Activated CD4-positive, alpha-beta T cell treated with anti-CD3 and anti-CD28 coated beads for 24 hours (primary cell): Measurements from ENCODE around the gene P2RY2.

Source experiments
- DNase-seq, 2 donors: peaks; one replicate each; pipeline ENCODE4 v3.0.0-alpha.2; 2020; ENCODE audit warnings: low read depth in 2 of 2

P2RY2 gene

GRCh38 chr11:73218106-73218829, at the start of gene P2RY2:
P2RY2 (plus strand) TSS chr11:73218281; CDS start chr11:73234160, 15,879 bp downstream.
- DNase-seq, result peak in 1 of 2 donors; percentile 33

GRCh38 chr11:73168925-73169579, 49.0 kb upstream of the P2RY2 start:
- DNase-seq, result no peak

- DNase-seq, result no peak
Observed at GRCh38 chr11:73170140-73170539, 47.9 kb upstream of the P2RY2 start.

- no peak for DNase-seq
Observed at GRCh38 chr11:73171436-73172161, 46.5 kb upstream of the P2RY2 start.

- no peak for DNase-seq
Observed at GRCh38 chr11:73172992-73173656, 45.0 kb upstream of the P2RY2 start.

GRCh38 chr11:73173755-73174494, 44.2 kb upstream of the P2RY2 start:
- no peak for DNase-seq

GRCh38 chr11:73174495-73174791, 43.6 kb upstream of the P2RY2 start:
- DNase-seq, result no peak

- no peak for DNase-seq
Observed at GRCh38 chr11:73175551-73176144, 42.4 kb upstream of the P2RY2 start.

- no peak for DNase-seq
Observed at GRCh38 chr11:73176145-73176873, 41.8 kb upstream of the P2RY2 start.

GRCh38 chr11:73176874-73177155, 41.3 kb upstream of the P2RY2 start:
- DNase-seq, result no peak

GRCh38 chr11:73177380-73177777, 40.7 kb upstream of the P2RY2 start:
- DNase-seq, result no peak

- peak; percentile 61 to 65 for DNase-seq
Observed at GRCh38 chr11:73177778-73178539, 40.1 kb upstream of the P2RY2 start.

GRCh38 chr11:73178681-73179080, 39.4 kb upstream of the P2RY2 start:
- no peak for DNase-seq

- no peak for DNase-seq
Observed at GRCh38 chr11:73182824-73183321, 35.2 kb upstream of the P2RY2 start.

GRCh38 chr11:73184953-73185671, 33.0 kb upstream of the P2RY2 start:
- peak; percentile 32 to 50 for DNase-seq

- no peak for DNase-seq
Observed at GRCh38 chr11:73185680-73186293, 32.3 kb upstream of the P2RY2 start.

- no peak for DNase-seq
Observed at GRCh38 chr11:73186294-73186850, 31.7 kb upstream of the P2RY2 start.

GRCh38 chr11:73186886-73187285, 31.2 kb upstream of the P2RY2 start:
- no peak for DNase-seq
